H1 (cell line): ENCODE data around the gene AKT1. TPM values are rescaled to one million over a fixed set of nuclear protein-coding genes. Genes with fewer than 3 reads are reported as not detected.

ENCODE experiments used
- CTCF ChIA-PET: fragments of 300-600 bp; sonication (Branson Sonifier 250); formaldehyde crosslinking; loops from one replicate; lab custom pipeline; 2021; ENCODE audit not compliant: partially characterized antibody; lab: Charles Lee
- POLR2A ChIA-PET: fragments of 300-600 bp; sonication (Branson Sonifier 250); formaldehyde crosslinking; loops from one replicate; lab custom pipeline; 2021; ENCODE audit warnings: inconsistent platforms; ENCODE audit not compliant: partially characterized antibody; lab: Charles Lee
- DNase-seq, 2 experiments: peaks; one replicate each; pipeline versions ENCODE4 v3.0.0 to v3.0.0-alpha.2; 2010 to 2022; ENCODE audit warnings: low spot score in 2 of 2, low read depth in 1 of 2, mixed read lengths in 1 of 2
- FAIRE-seq: peaks from 2 replicates; lab custom pipeline; 2011; peaks lifted over from hg19 to GRCh38; lab: Jason Lieb, UNC
- H2AFZ ChIP-seq: 2 replicates; pipeline ENCODE4 v1.8.1; 2012; ENCODE audit warnings: low read length, inconsistent platforms
- H2AK5ac ChIP-seq: 2 replicates; pipeline ENCODE4 v1.6.1; 2013; ENCODE audit warnings: low read depth, low read length
- H2BK120ac ChIP-seq: replicated peaks from 2 replicates; pipeline ENCODE3; 2013; ENCODE audit warnings: low read depth, low read length, inconsistent platforms
- H2BK12ac ChIP-seq: 2 replicates; pipeline ENCODE4 v1.6.1; 2013; ENCODE audit warnings: low read depth, low read length
- H2BK15ac ChIP-seq: 2 replicates; pipeline ENCODE4 v1.6.1; 2013; ENCODE audit warnings: low read length
- H2BK20ac ChIP-seq: 2 replicates; pipeline ENCODE4 v1.6.1; 2013; ENCODE audit warnings: low read length
- H2BK5ac ChIP-seq: 2 replicates; pipeline ENCODE4 v1.6.1; 2013; ENCODE audit warnings: low read depth, low read length
- H3K14ac ChIP-seq: 2 replicates; pipeline ENCODE4 v1.6.1; 2013; ENCODE audit warnings: inconsistent platforms; ENCODE audit not compliant: insufficient read length
- H3K18ac ChIP-seq: 2 replicates; pipeline ENCODE4 v1.6.1; 2013; ENCODE audit warnings: low read length; ENCODE audit errors: extremely low read depth
- H3K23ac ChIP-seq: 2 replicates; pipeline ENCODE4 v1.6.1; 2013; ENCODE audit warnings: inconsistent platforms; ENCODE audit not compliant: insufficient read length
- H3K23me2 ChIP-seq: 2 replicates; pipeline ENCODE4 v1.6.1; 2013; ENCODE audit warnings: low read depth, low read length
- H3K27ac ChIP-seq: 2 replicates; pipeline ENCODE4 v1.6.1; 2011; ENCODE audit warnings: low read depth, low read length, inconsistent platforms
- H3K27me3 ChIP-seq, 4 experiments: replicated peaks in 1 of 4; 1 replicate in 1 of 4; 2 replicates in 3 of 4; pipeline versions ENCODE4 v1.6.1 to v1.8.1; 2011 to 2013; ENCODE audit warnings: low read length in 3 of 4, mild to moderate bottlenecking in 3 of 4, inconsistent platforms in 2 of 4, mixed read lengths in 2 of 4, moderate library complexity in 1 of 4; ENCODE audit not compliant: control insufficient read depth in 3 of 4, insufficient read depth in 3 of 4; ENCODE audit errors: extremely low read depth in 1 of 4
- H3K36me3 ChIP-seq, 4 experiments: 2 replicates each; pipeline versions ENCODE4 v1.6.1 to v1.8.1; 2011 to 2013; ENCODE audit warnings: mild to moderate bottlenecking in 4 of 4, low read length in 3 of 4, moderate library complexity in 2 of 4, control low read depth in 1 of 4, inconsistent platforms in 1 of 4; ENCODE audit not compliant: insufficient read depth in 4 of 4, control insufficient read depth in 2 of 4
- H3K4ac ChIP-seq: replicated peaks from 2 replicates; pipeline ENCODE3; 2013; ENCODE audit warnings: low read length, low read depth, mixed read lengths, inconsistent platforms; ENCODE audit not compliant: insufficient read length
- H3K4me1 ChIP-seq, 4 experiments: replicated peaks in 1 of 4; 1 replicate in 1 of 4; 2 replicates in 3 of 4; pipeline versions ENCODE4 v1.6.1 to v1.8.1; 2011 to 2013; ENCODE audit warnings: low read length in 3 of 4, inconsistent platforms in 2 of 4, mixed read lengths in 1 of 4; ENCODE audit not compliant: insufficient read depth in 4 of 4, control insufficient read depth in 3 of 4
- H3K4me2 ChIP-seq, 2 experiments: 2 replicates each; pipeline versions ENCODE4 v1.6.1 to v1.8.1; 2011 to 2013; ENCODE audit warnings: low read depth in 2 of 2, low read length in 2 of 2, control low read depth in 1 of 2, inconsistent platforms in 1 of 2, mild to moderate bottlenecking in 1 of 2; ENCODE audit not compliant: insufficient read depth in 1 of 2
- H3K4me3 ChIP-seq, 4 experiments: fragments of 200-600, 300-600 bp in 1 of 4; sonication (generic), shearing (Covaris generic), sonication (Bioruptor Twin) in 1 of 4; 2 replicates each; pipeline versions ENCODE4 v1.5.1 to v1.8.1; 2011 to 2016; ENCODE audit warnings: low read length in 4 of 4, low read depth in 3 of 4, control low read depth in 2 of 4, inconsistent platforms in 2 of 4, mild to moderate bottlenecking in 2 of 4, mixed read lengths in 1 of 4, moderate library complexity in 1 of 4; ENCODE audit not compliant: insufficient read depth in 2 of 4; ENCODE audit errors: extremely low read depth in 1 of 4
- H3K56ac ChIP-seq: replicated peaks from 2 replicates; pipeline ENCODE3; 2013; ENCODE audit warnings: low read depth, mild to moderate bottlenecking, mixed read lengths, low read length, inconsistent platforms; ENCODE audit not compliant: insufficient read length
- H3K79me1 ChIP-seq: 2 replicates; pipeline ENCODE4 v1.6.1; 2013; ENCODE audit warnings: low read depth, low read length, control low read depth
- H3K79me2 ChIP-seq, 2 experiments: 2 replicates each; pipeline versions ENCODE4 v1.6.1 to v1.8.1; 2012 to 2013; ENCODE audit warnings: low read length in 2 of 2, mild to moderate bottlenecking in 2 of 2, inconsistent platforms in 1 of 2; ENCODE audit not compliant: insufficient read depth in 2 of 2, control insufficient read depth in 1 of 2
- H3K9ac ChIP-seq, 4 experiments: replicated peaks in 1 of 4; 1 replicate in 1 of 4; 2 replicates in 3 of 4; pipeline versions ENCODE4 v1.6.1 to v1.8.1; 2011 to 2013; ENCODE audit warnings: low read depth in 3 of 4, low read length in 3 of 4, control low read depth in 2 of 4, mild to moderate bottlenecking in 2 of 4, moderate library complexity in 2 of 4, inconsistent platforms in 1 of 4; ENCODE audit errors: extremely low read depth in 1 of 4
- H3K9me3 ChIP-seq, 2 experiments: 2 replicates each; pipeline versions ENCODE4 v1.6.1 to v1.8.1; 2012 to 2013; ENCODE audit warnings: mild to moderate bottlenecking in 2 of 2, moderate library complexity in 2 of 2, control low read depth in 1 of 2, inconsistent platforms in 1 of 2, low read depth in 1 of 2, low read length in 1 of 2, mixed read lengths in 1 of 2; ENCODE audit not compliant: insufficient read depth in 2 of 2
- H4K20me1 ChIP-seq, 2 experiments: replicated peaks in 1 of 2; 2 replicates each; pipeline versions ENCODE3 to v1.8.1; 2011 to 2013; ENCODE audit warnings: inconsistent platforms in 2 of 2, low read length in 2 of 2, mild to moderate bottlenecking in 1 of 2; ENCODE audit not compliant: insufficient read depth in 2 of 2, control insufficient read depth in 1 of 2
- H4K5ac ChIP-seq: 2 replicates; pipeline ENCODE4 v1.6.1; 2013; ENCODE audit warnings: low read length, low read depth, mixed read lengths, inconsistent platforms; ENCODE audit not compliant: insufficient read length
- H4K8ac ChIP-seq: 2 replicates; pipeline ENCODE4 v1.8.0; 2013; ENCODE audit warnings: mild to moderate bottlenecking, moderate library complexity, low read length, inconsistent platforms; ENCODE audit not compliant: insufficient read depth; ENCODE audit errors: extremely low read depth
- H4K91ac ChIP-seq: replicated peaks from 2 replicates; pipeline ENCODE3; 2013; ENCODE audit warnings: low read length, mixed read lengths, inconsistent platforms; ENCODE audit not compliant: insufficient read length
- ASH2L ChIP-seq: fragments of 200-600, 300-600 bp; sonication (generic); IDR thresholded peaks from one replicate; pipeline ENCODE4 v1.7.1; 2017; ENCODE audit warnings: low read length
- BRCA1 ChIP-seq: IDR thresholded peaks from 2 replicates; pipeline ENCODE4 v1.6.1; 2012; ENCODE audit warnings: low read depth, low read length, improper control_type of control experiment
- CHD1 ChIP-seq: IDR thresholded peaks from 2 replicates; pipeline ENCODE4 v1.6.1; 2012; ENCODE audit warnings: low read depth, low read length, improper control_type of control experiment
- EZH2 ChIP-seq: fragments of 200-600 bp; sonication (generic); IDR thresholded peaks from 2 replicates; pipeline ENCODE4 v1.7.1; 2012; ENCODE audit warnings: low read depth, mild to moderate bottlenecking, moderate library complexity, low read length, inconsistent platforms; ENCODE audit not compliant: severe bottlenecking
- FOSL1 ChIP-seq: IDR thresholded peaks from 2 replicates; pipeline ENCODE4 v1.6.1; 2011; ENCODE audit warnings: mild to moderate bottlenecking, low read depth, low read length, moderate library complexity; ENCODE audit not compliant: insufficient read depth
- GABPA ChIP-seq: IDR thresholded peaks from 2 replicates; pipeline ENCODE4 v1.6.1; 2011; ENCODE audit warnings: mild to moderate bottlenecking, low read length, moderate library complexity, borderline replicate concordance; ENCODE audit not compliant: insufficient read depth
- JUND ChIP-seq: IDR thresholded peaks from 2 replicates; pipeline ENCODE4 v1.6.1; 2011; ENCODE audit warnings: mild to moderate bottlenecking, improper control_type of control experiment, low read length
- KDM1A ChIP-seq: fragments of 200-600, 300-600 bp; sonication (generic); IDR thresholded peaks from 2 replicates; pipeline ENCODE4 v1.7.1; 2016; ENCODE audit warnings: mild to moderate bottlenecking, low read length, borderline replicate concordance
- KDM4A ChIP-seq: IDR thresholded peaks from one replicate; pipeline ENCODE4 v1.7.1; 2012; ENCODE audit warnings: low read depth, mild to moderate bottlenecking, moderate library complexity, low read length, inconsistent platforms; ENCODE audit not compliant: severe bottlenecking
- PHF8 ChIP-seq: fragments of 200-600 bp; sonication (generic); conservative IDR thresholded peaks from 2 replicates; pipeline ENCODE4 v1.7.1; 2012; ENCODE audit warnings: low read depth, mild to moderate bottlenecking, inconsistent platforms, low read length, moderate library complexity
- RNF2 ChIP-seq: fragments of 200-900, 300-1000 bp; sonication (generic); IDR thresholded peaks from 2 replicates; pipeline ENCODE4 v1.7.1; 2016; ENCODE audit warnings: borderline replicate concordance, low read depth, mild to moderate bottlenecking, antibody characterized with exemption, low read length; ENCODE audit not compliant: poor library complexity, severe bottlenecking; ENCODE audit errors: missing control alignments
- SP1 ChIP-seq: IDR thresholded peaks from 2 replicates; pipeline ENCODE4 v1.6.1; 2011; ENCODE audit warnings: low read depth, low read length
- SP2 ChIP-seq: IDR thresholded peaks from 2 replicates; pipeline ENCODE4 v1.6.1; 2012; ENCODE audit warnings: mild to moderate bottlenecking, low read length, inconsistent platforms
- YY1 ChIP-seq: IDR thresholded peaks from 2 replicates; pipeline ENCODE4 v1.6.1; 2011; ENCODE audit warnings: low read depth, mild to moderate bottlenecking, low read length
- WGBS, 2 experiments: shearing (Covaris generic) in 1 of 2; methylation state at CpG; one replicate each; pipeline versions ENCODE4 v1.1.6 to v1.1.7; 2013 to 2015; ENCODE audit warnings: low lambda C conversion rate in 2 of 2, mixed read lengths in 2 of 2, inconsistent platforms in 1 of 2, low coverage in 1 of 2, missing lambda C conversion rate in 1 of 2; ENCODE audit not compliant: insufficient replicate concordance in 2 of 2, insufficient coverage in 1 of 2, insufficient read length in 1 of 2; ENCODE audit errors: extremely low coverage in 1 of 2, missing lambda C conversion rate in 1 of 2; 5-methylcytosine and 5-hydroxymethylcytosine counted together
- polyA plus RNA-seq, 7 experiments: library from polyadenylated mRNA; depleted of rRNA in 3 of 7; stranded (reverse) in 5 of 7; unstranded in 2 of 7; fragments of >200 nt in 5 of 7; fragments of 200-250 nt in 2 of 7; gene quantifications; 1 replicate in 5 of 7; 2 replicates in 1 of 7; 4 replicates in 1 of 7; pipeline versions ENCODE4 v1.2.1 to v1.2.3, GENCODE V29; 2011 to 2013; ENCODE audit warnings: missing spikeins in 2 of 7, mixed read lengths in 2 of 7
- total RNA-seq: library from RNA; stranded (reverse); fragmentation: NEBNext Ultra II Directional; extraction: Animal tissue kit (Norgen Biotek cat#: 25700); gene quantifications from 2 replicates; pipeline ENCODE4 v1.2.1, GENCODE V29; 2021

AKT1 gene
- total and polyA plus RNA-seq, 2 of the 8 experiments (the other 6 are each of a cell fraction or from before 2014, with no cell fraction given), result 68.1 to 71.5 TPM

DNA sequence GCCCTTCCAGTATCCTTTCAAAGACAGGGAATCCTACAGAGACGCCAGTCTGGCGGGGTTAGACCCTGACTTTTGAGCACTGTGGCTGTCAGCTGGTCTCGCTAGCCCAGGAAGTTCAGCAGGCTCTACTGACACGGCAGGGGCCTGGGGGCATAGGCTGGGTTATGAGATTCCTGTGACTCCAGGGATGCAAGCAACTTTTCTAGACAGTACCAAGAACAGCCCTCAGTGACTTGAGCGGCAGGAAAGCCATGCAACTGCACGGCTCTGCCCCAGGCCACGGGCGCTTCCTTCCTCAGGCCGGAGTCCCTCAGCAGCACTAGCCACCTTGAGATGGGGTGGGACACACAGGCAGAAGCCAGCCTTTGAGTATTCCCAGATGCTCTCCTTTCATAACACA lies 47.7 kb downstream of the AKT1 start:
- Histone ChIP-seq H3K79me1 (no peaks in the 10 kb centered on the region), H2AFZ (no peak overlapping the region), H4K8ac (no peak overlapping the region), H3K27me3 (peaks cover 0 to 2% (median 0%) of the 10 kb centered on the region in 4 experiments; a peak in 1 of 7 replicates), H3K4ac (no peak overlapping the region), H3K36me3 (peaks cover 0 to 8% (median 0%) of the 10 kb centered on the region in 4 experiments; a peak in 1 of 8 replicates), H3K18ac (no peak overlapping the region), H4K91ac (no peak overlapping the region), H3K23ac (no peak overlapping the region), H2BK12ac (no peak overlapping the region), H3K23me2 (no peaks in the 10 kb centered on the region), H3K9ac (no peak overlapping the region), H3K14ac (no peak overlapping the region), H3K27ac (no peak overlapping the region), H3K56ac (no peak overlapping the region), H3K9me3 (peaks cover 10 to 25% of the 10 kb centered on the region in 2 experiments), H4K5ac (no peak overlapping the region), H2BK5ac (no peak overlapping the region), H3K4me2 (no peak overlapping the region), H3K4me1 (peaks cover 0 to 4% (median under 1%) of the 10 kb centered on the region in 4 experiments; a peak in 2 of 7 replicates), H3K4me3 (no peak overlapping the region), H2BK120ac (no peak overlapping the region), H2BK15ac (no peak overlapping the region), H2AK5ac (no peak overlapping the region), H4K20me1 (peaks cover 0 to 3% of the 10 kb centered on the region in 2 experiments), H2BK20ac (no peak overlapping the region), H3K79me2 (no peaks in the 10 kb centered on the region)
- ChIA-PET POLR2A (interaction anchor here (1.0 to 1.8 kb wide), 3 partner anchors 11 to 57 kb away, joined by 3 to 6 read pairs (median 3); no protein-coding TSS in a partner anchor), CTCF (interaction anchor here (0.7 to 3.5 kb wide), 4 partner anchors 11 to 156 kb away, joined by 3 to 10 read pairs (median 3); no protein-coding TSS in a partner anchor)
- no peak for FAIRE-seq
- WGBS, 2 experiments, result 94% methylated on average over 9 of the region's 9 CpGs; no CpG with 5 or more reads in 1 of the 2 experiments
- DNase-seq, result no peak
- TF ChIP-seq RNF2 (no peak), EZH2 (no peak), GABPA (no peak), SP1 (no peak), KDM4A (no peak), PHF8 (no peak), CHD1 (no peak), ASH2L (no peak), YY1 (no peak), BRCA1 (no peak), KDM1A (no peak), JUND (no peak), FOSL1 (no peak), SP2 (no peak)
